Measurements from ENCODE around the gene RPL31.

DNA sequence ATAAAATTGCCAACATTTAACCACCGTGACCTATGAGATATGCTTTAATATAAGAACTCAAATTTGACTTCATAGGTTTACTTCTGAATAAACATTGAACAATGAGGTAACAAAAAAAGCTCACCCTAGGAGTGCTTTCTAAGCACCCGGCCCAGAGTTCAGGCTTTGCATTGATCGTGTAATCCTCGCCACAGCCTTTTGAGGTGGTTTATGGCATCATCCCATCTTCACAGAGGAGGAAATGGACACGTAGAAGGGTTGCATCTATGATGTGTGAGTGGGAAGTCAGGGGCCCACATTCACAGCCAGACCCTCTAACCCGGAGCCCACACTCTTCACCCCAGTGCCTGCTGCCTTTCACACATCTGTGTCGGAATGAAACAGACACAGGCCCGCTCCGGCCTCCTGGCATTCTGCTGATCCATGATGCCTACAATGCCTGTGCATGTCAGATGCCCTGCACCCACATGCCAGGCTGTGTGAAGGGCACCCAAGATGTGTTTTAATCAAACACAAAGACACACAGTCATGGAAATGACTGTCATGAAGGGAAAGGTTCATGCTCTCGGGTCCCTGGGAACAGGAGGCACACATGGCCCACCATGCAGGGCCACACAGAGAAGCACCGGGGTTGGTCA lies 48.6 kb upstream of the RPL31 start:
- TF ChIP-seq POLR2AphosphoS5 (IDR thresholded peaks at IDR 0.05) (no peak), POLR2A (IDR thresholded peaks at IDR 0.05) (no peak)
- TF ChIP-seq, protein P1, sequence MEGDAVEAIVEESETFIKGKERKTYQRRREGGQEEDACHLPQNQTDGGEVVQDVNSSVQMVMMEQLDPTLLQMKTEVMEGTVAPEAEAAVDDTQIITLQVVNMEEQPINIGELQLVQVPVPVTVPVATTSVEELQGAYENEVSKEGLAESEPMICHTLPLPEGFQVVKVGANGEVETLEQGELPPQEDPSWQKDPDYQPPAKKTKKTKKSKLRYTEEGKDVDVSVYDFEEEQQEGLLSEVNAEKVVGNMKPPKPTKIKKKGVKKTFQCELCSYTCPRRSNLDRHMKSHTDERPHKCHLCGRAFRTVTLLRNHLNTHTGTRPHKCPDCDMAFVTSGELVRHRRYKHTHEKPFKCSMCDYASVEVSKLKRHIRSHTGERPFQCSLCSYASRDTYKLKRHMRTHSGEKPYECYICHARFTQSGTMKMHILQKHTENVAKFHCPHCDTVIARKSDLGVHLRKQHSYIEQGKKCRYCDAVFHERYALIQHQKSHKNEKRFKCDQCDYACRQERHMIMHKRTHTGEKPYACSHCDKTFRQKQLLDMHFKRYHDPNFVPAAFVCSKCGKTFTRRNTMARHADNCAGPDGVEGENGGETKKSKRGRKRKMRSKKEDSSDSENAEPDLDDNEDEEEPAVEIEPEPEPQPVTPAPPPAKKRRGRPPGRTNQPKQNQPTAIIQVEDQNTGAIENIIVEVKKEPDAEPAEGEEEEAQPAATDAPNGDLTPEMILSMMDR (IDR thresholded peaks at IDR 0.05) = no peak
